H9 (cell line): ENCODE measurements around the gene TMEM163. TPM values are rescaled to one million over a fixed set of nuclear protein-coding genes. Genes with fewer than 3 reads are reported as not detected.

Experiments used
- DNase-seq: peaks from one replicate; pipeline ENCODE4 v3.0.0-alpha.2; 2017
- H2AFZ ChIP-seq: one replicate; pipeline ENCODE4 v1.6.1; 2013; ENCODE audit warnings: mild to moderate bottlenecking, low read length, control low read depth, moderate library complexity
- H2AK5ac ChIP-seq: 2 replicates; pipeline ENCODE4 v1.6.1; 2013; ENCODE audit warnings: low read length, control low read depth, mixed read lengths; ENCODE audit not compliant: insufficient read length
- H2BK120ac ChIP-seq: one replicate; pipeline ENCODE4 v1.6.1; 2013; ENCODE audit warnings: low read depth, mild to moderate bottlenecking, low read length, control low read depth, inconsistent platforms; ENCODE audit not compliant: poor library complexity, severe bottlenecking
- H2BK12ac ChIP-seq: 2 replicates; pipeline ENCODE4 v1.6.1; 2013; ENCODE audit warnings: low read length, control low read depth, mixed read lengths, low read depth; ENCODE audit not compliant: insufficient read length
- H2BK15ac ChIP-seq: 2 replicates; pipeline ENCODE4 v1.6.1; 2013; ENCODE audit warnings: low read depth, low read length, control low read depth
- H2BK20ac ChIP-seq: one replicate; pipeline ENCODE4 v1.6.1; 2013; ENCODE audit warnings: low read depth, mild to moderate bottlenecking, low read length, control low read depth, inconsistent platforms; ENCODE audit not compliant: poor library complexity, severe bottlenecking
- H2BK5ac ChIP-seq: 2 replicates; pipeline ENCODE4 v1.6.1; 2013; ENCODE audit warnings: low read length, control low read depth, mixed read lengths; ENCODE audit not compliant: insufficient read length
- H3K14ac ChIP-seq: 2 replicates; pipeline ENCODE4 v1.6.1; 2013; ENCODE audit warnings: low read length, control low read depth; ENCODE audit not compliant: insufficient read depth
- H3K18ac ChIP-seq: 2 replicates; pipeline ENCODE4 v1.6.1; 2013; ENCODE audit warnings: low read depth, mild to moderate bottlenecking, mixed read lengths, low read length, control low read depth; ENCODE audit not compliant: insufficient read length
- H3K23ac ChIP-seq: 2 replicates; pipeline ENCODE4 v1.6.1; 2013; ENCODE audit warnings: low read length, control low read depth, mixed read lengths, low read depth; ENCODE audit not compliant: insufficient read length
- H3K23me2 ChIP-seq: 2 replicates; pipeline ENCODE4 v1.6.1; 2013; ENCODE audit warnings: low read depth, mild to moderate bottlenecking, mixed read lengths, low read length, control low read depth; ENCODE audit not compliant: insufficient read length, poor library complexity, severe bottlenecking
- H3K27ac ChIP-seq: 2 replicates; pipeline ENCODE4 v1.5.1; 2013; ENCODE audit warnings: low read length, control low read depth, mixed read lengths, low read depth; ENCODE audit not compliant: insufficient read length
- H3K27me3 ChIP-seq: 2 replicates; pipeline ENCODE4 v1.6.1; 2013; ENCODE audit warnings: low read length, control low read depth, inconsistent platforms; ENCODE audit not compliant: insufficient read depth
- H3K4ac ChIP-seq: 2 replicates; pipeline ENCODE4 v1.6.1; 2013; ENCODE audit warnings: low read depth, mild to moderate bottlenecking, control low read depth, inconsistent platforms, low read length, moderate library complexity
- H3K4me1 ChIP-seq: 2 replicates; pipeline ENCODE4 v1.6.1; 2013; ENCODE audit warnings: low read length, control low read depth, inconsistent platforms; ENCODE audit not compliant: insufficient read depth
- H3K4me2 ChIP-seq: 2 replicates; pipeline ENCODE4 v1.6.1; 2013; ENCODE audit warnings: low read length, control low read depth, mixed read lengths; ENCODE audit not compliant: insufficient read length, insufficient read depth
- H3K56ac ChIP-seq: 2 replicates; pipeline ENCODE4 v1.6.1; 2013; ENCODE audit warnings: low read depth, mild to moderate bottlenecking, mixed read lengths, low read length, control low read depth; ENCODE audit not compliant: insufficient read length
- H3K79me1 ChIP-seq: 2 replicates; pipeline ENCODE4 v1.6.1; 2013; ENCODE audit warnings: low read depth, mild to moderate bottlenecking, moderate library complexity, low read length, control low read depth, inconsistent platforms; ENCODE audit not compliant: insufficient read depth, poor library complexity, severe bottlenecking
- H3K79me2 ChIP-seq: 2 replicates; pipeline ENCODE4 v1.6.1; 2013; ENCODE audit warnings: low read length, control low read depth, inconsistent platforms; ENCODE audit not compliant: insufficient read depth
- H3K9ac ChIP-seq: 2 replicates; pipeline ENCODE4 v1.6.1; 2013; ENCODE audit warnings: low read length, control low read depth, mixed read lengths; ENCODE audit not compliant: insufficient read length; ENCODE audit errors: extremely low read depth
- H3K9me3 ChIP-seq: one replicate; pipeline ENCODE4 v1.6.1; 2013; ENCODE audit warnings: low read depth, low read length, inconsistent platforms; ENCODE audit not compliant: control insufficient read depth
- H3T11ph ChIP-seq: one replicate; pipeline ENCODE4 v1.6.1; 2013; ENCODE audit warnings: mild to moderate bottlenecking, low read length, control low read depth, inconsistent platforms
- H4K20me1 ChIP-seq: one replicate; pipeline ENCODE4 v1.6.1; 2013; ENCODE audit not compliant: control insufficient read depth, insufficient read length, insufficient read depth
- H4K5ac ChIP-seq: 2 replicates; pipeline ENCODE4 v1.6.1; 2013; ENCODE audit warnings: low read depth, mild to moderate bottlenecking, mixed read lengths, low read length, control low read depth; ENCODE audit not compliant: insufficient read length
- H4K8ac ChIP-seq: replicated peaks from 2 replicates; pipeline ENCODE4 v1.6.1; 2013; ENCODE audit warnings: low read length, control low read depth, mixed read lengths, low read depth; ENCODE audit not compliant: insufficient read length
- H4K91ac ChIP-seq: 2 replicates; pipeline ENCODE4 v1.6.1; 2013; ENCODE audit warnings: low read depth, mild to moderate bottlenecking, moderate library complexity, mixed read lengths, low read length, control low read depth; ENCODE audit not compliant: insufficient read length
- H3K27ac Mint-ChIP-seq, 3 experiments: 2 replicates in 2 of 3; 3 replicates in 1 of 3; pipeline ENCODE4 v1.8.0; 2020 to 2021; ENCODE audit warnings: mixed read lengths in 3 of 3, mild to moderate bottlenecking in 1 of 3, moderate library complexity in 1 of 3
- H3K27me3 Mint-ChIP-seq: 2 replicates; pipeline ENCODE4 v1.8.0; 2021; ENCODE audit warnings: low read depth, mild to moderate bottlenecking, moderate library complexity, mixed read lengths
- H3K36me3 Mint-ChIP-seq, 3 experiments: 2 replicates in 2 of 3; 3 replicates in 1 of 3; pipeline ENCODE4 v1.8.0; 2020 to 2021; ENCODE audit warnings: low read depth in 3 of 3, mixed read lengths in 3 of 3; ENCODE audit not compliant: insufficient read depth in 1 of 3
- H3K4me1 Mint-ChIP-seq, 2 experiments: 2 replicates each; pipeline ENCODE4 v1.8.0; 2020; ENCODE audit warnings: mixed read lengths in 2 of 2
- H3K4me3 Mint-ChIP-seq, 2 experiments: 2 replicates in 1 of 2; 3 replicates in 1 of 2; pipeline ENCODE4 v1.8.0; 2020 to 2021; ENCODE audit warnings: mild to moderate bottlenecking in 2 of 2, mixed read lengths in 2 of 2, moderate library complexity in 1 of 2
- H3K9me3 Mint-ChIP-seq, 2 experiments: 2 replicates in 1 of 2; 3 replicates in 1 of 2; pipeline ENCODE4 v1.8.0; 2020; ENCODE audit warnings: mild to moderate bottlenecking in 2 of 2, mixed read lengths in 2 of 2, moderate library complexity in 1 of 2
- WGBS: extraction: QIAGEN DNeasy Blood & Tissue Kit; methylation state at CpG from one replicate; pipeline ENCODE4 v1.1.7; 2013; ENCODE audit warnings: missing lambda C conversion rate, low lambda C conversion rate, mixed read lengths; ENCODE audit not compliant: insufficient read length; ENCODE audit errors: extremely low coverage; 5-methylcytosine and 5-hydroxymethylcytosine counted together
- total RNA-seq: library from RNA; stranded (reverse); gene quantifications from 2 replicates; pipeline ENCODE4 v1.2.1, GENCODE V29; 2021
- TF ChIP-seq, protein P1 (sequence below): fragments of 200-600 bp; sonication (generic); conservative IDR thresholded peaks from 3 replicates; pipeline ENCODE4 v1.8.0; 2021; ENCODE audit warnings: antibody characterized with exemption, mild to moderate bottlenecking

Gene TMEM163
- total RNA-seq, 1 experiment from 2014 or later = 0.39 TPM

GRCh38 chr2:134504586-134505336 is 214.0 kb downstream of the TMEM163 start:
- H3T11ph ChIP-seq = no peak overlapping the region
- no peak overlapping the region for H3K4ac ChIP-seq
- H3K27ac ChIP-seq = no peak overlapping the region
- no peak overlapping the region for H2AK5ac ChIP-seq
- no peaks in the 10 kb centered on the region for H3K79me2 ChIP-seq
- no peak overlapping the region for H4K91ac ChIP-seq
- WGBS = no CpG with 5 or more reads among the region's 5 CpGs
- H3K23me2 ChIP-seq = no peaks in the 10 kb centered on the region
- Mint-ChIP-seq H3K27ac (no peak overlapping the region; a peak in 1 of 7 replicates), H3K36me3 (no peaks in the 10 kb centered on the region), H3K9me3 (no peaks in the 10 kb centered on the region), H3K27me3 (no peaks in the 10 kb centered on the region; the same call in 1 of the 2 replicates), H3K4me1 (peaks cover 8 to 11% of the 10 kb centered on the region in 2 experiments), H3K4me3 (no peak overlapping the region)
- H2BK5ac ChIP-seq = no peak overlapping the region
- no peak overlapping the region for H2BK20ac ChIP-seq
- no peak overlapping the region for H2BK12ac ChIP-seq
- H2BK120ac ChIP-seq = no peak overlapping the region
- no peak overlapping the region for H3K14ac ChIP-seq
- no peak overlapping the region for H3K56ac ChIP-seq
- H4K8ac ChIP-seq = no peak overlapping the region
- no peaks in the 10 kb centered on the region; the same call in 1 of the 2 replicates for H3K4me1 ChIP-seq
- H3K9me3 ChIP-seq = no peaks in the 10 kb centered on the region
- no peaks in the 10 kb centered on the region for H4K20me1 ChIP-seq
- H2AFZ ChIP-seq = no peak overlapping the region
- no peak overlapping the region for H3K18ac ChIP-seq
- H3K27me3 ChIP-seq = no peaks in the 10 kb centered on the region
- TF ChIP-seq, protein P1, sequence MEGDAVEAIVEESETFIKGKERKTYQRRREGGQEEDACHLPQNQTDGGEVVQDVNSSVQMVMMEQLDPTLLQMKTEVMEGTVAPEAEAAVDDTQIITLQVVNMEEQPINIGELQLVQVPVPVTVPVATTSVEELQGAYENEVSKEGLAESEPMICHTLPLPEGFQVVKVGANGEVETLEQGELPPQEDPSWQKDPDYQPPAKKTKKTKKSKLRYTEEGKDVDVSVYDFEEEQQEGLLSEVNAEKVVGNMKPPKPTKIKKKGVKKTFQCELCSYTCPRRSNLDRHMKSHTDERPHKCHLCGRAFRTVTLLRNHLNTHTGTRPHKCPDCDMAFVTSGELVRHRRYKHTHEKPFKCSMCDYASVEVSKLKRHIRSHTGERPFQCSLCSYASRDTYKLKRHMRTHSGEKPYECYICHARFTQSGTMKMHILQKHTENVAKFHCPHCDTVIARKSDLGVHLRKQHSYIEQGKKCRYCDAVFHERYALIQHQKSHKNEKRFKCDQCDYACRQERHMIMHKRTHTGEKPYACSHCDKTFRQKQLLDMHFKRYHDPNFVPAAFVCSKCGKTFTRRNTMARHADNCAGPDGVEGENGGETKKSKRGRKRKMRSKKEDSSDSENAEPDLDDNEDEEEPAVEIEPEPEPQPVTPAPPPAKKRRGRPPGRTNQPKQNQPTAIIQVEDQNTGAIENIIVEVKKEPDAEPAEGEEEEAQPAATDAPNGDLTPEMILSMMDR = no peak
- no peak overlapping the region for H3K9ac ChIP-seq
- H4K5ac ChIP-seq = no peak overlapping the region
- H2BK15ac ChIP-seq = no peak overlapping the region
- DNase-seq = no peak
- H3K4me2 ChIP-seq = no peak overlapping the region
- H3K79me1 ChIP-seq = no peaks in the 10 kb centered on the region
- no peak overlapping the region for H3K23ac ChIP-seq
